HG02678 (cell line): ENCODE measurements around the gene RRP15.

Experiments used
- ATAC-seq: cut with Tn5 transposase; IDR thresholded peaks from one replicate; pipeline ENCODE4 v1.9.1; 2021; ENCODE audit warnings: mild to moderate bottlenecking, moderate library complexity; ENCODE audit not compliant: unreplicated experiment

The RRP15 gene, protein sequence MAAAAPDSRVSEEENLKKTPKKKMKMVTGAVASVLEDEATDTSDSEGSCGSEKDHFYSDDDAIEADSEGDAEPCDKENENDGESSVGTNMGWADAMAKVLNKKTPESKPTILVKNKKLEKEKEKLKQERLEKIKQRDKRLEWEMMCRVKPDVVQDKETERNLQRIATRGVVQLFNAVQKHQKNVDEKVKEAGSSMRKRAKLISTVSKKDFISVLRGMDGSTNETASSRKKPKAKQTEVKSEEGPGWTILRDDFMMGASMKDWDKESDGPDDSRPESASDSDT

GRCh38 chr1:218284917-218285635, at the start of gene RRP15:
RRP15 (plus strand) TSS chr1:218285293; CDS start chr1:218285317, 24 bp downstream.
- peak; percentile 99 for ATAC-seq

DNA sequence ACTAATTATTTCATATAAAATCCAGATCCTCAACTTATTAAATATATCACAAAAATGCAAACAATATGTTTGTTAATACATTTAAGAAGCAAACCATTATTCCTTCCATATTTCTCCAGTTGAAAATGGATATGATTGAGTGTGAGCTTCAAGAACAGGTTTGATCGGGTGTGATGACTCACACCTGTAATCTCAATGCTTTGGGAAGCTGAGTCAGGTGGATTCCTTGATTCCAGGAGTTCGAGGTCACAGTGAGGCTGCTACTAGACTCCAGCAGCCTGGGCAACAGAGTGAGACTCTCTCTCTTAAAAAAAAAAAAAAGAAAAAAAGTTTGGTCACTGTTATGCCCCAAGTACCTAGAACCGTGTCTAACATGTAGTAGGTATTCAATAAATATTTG, 42.9 kb upstream of the RRP15 start:
- no peak for ATAC-seq

DNA sequence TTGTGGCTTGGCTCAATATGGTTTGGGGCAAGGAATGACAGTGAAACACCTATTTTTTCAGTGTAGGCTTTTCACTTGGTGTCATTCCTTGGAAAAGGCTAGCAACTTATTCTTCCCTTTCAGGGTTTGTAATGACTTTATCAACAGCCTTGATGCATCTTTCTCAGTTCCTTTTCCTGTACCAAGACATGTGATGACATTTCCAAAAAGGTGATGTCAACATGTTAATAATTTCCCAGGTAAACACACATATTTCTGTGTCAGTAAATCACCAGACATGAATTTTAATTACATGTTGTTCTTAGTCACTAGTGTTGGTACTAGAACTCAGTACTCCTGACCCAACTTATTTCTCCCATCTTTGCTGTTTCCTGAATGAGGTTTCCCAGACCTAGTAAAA, 37.8 kb upstream of the RRP15 start:
- no peak for ATAC-seq

- ATAC-seq = no peak
Observed at GRCh38 chr1:218249338-218250140, 35.6 kb upstream of the RRP15 start.

DNA sequence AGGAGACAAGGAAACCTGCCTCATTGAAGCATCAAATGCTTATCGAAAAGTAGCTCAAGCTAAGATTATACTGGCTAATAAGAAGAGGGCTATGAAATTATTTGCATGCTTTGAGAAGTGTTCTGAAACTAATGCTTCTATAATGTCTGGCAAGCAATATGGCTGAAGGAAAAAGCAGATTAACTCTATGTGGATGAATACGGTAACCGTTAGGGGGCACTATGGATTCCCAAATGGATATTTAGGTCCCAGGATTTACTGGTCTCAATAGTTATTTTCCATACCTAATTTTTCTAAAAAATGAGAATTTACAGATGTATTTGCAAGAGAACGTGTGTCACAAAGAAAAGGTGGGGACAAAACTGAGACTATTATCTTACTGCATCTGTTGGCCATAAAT, 34.6 kb upstream of the RRP15 start:
- ATAC-seq = no peak

DNA sequence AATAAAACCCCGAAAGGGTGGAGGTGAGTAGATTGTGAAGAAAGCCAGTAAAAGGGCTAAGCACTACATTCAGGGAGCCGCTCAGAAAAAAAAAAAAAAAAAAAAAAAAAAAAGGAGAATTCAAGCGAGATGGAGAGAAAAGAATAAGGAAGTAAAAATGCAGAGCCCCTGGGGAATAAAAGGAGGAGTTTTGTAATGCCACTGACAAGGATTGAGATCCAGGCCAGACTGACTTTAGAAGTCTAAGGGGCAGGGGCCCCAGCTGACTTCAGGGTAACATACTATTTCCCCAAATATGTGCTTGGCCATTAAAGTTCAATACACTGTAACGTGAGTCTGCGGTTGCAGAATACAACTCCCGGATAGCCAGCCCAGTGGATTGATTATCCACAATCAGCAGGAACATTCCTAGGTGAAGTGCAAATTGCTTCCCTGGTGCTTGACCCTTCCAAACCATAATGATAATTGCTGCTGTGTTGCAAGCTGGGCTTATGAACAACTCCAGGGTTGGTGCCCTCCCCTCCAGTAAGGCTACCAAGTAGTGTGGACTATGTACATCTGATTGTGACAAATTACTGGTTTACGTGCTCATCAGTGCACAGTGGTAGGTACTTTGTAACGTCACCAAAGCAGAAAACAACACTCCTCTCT, 30.7 kb upstream of the RRP15 start:
- no peak for ATAC-seq

- no peak for ATAC-seq
Observed at GRCh38 chr1:218255090-218255489, 30.0 kb upstream of the RRP15 start.

DNA sequence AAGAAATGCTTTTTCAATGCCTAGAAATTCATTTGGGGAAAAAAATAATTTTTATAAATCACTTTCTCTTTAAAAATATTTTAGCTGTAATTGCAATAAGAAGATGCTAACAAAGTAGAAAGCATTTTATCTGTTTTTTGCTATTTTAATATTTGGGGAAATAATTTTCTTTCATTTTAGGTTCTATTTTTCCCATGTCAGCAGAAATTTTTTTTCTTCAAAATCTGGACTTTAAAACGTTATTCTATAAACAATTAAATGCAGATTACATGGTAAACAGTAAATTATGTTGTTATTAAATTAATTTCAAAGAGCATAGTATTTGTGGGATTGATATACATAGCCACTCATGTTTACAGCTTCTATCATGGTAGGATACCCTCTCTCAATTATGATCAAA, 27.7 kb upstream of the RRP15 start:
- no peak for ATAC-seq

DNA sequence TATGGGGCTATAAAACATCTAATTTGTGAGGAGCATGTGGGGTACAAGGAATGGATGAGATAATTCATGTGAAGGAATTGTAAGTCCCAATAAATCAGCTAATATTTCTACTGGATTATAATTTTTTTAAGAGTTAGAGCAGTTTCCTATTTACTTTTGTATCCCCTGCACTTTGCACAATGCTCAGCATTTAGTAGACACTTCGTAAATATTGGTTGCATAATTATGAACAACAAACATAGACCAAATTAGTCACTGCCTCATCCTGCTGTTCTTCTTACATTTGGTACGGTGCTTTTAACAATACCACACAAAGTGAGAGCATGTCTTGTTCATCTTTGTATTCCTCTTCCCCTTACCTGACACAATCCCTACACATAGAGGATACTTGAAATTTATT, 27.1 kb upstream of the RRP15 start:
- ATAC-seq = no peak

DNA sequence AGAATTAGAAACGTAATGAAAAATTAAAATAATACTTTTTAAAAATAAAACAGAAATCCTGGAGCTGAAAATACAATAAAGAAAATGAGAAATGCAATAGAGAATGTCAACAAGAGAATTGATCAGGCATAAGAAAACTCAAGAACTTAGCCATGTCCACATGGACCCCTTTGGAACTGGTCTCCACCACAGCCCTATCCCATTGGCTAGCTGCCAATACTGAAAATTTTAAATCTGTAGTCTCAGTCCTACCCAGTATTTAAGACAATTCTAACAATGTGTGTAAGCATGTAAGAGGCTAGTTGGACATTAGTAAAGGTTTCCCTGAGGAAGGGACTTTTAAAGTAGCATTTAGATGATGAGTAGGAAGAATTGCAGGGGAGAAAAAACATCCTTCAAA, 25.8 kb upstream of the RRP15 start:
- no peak for ATAC-seq

DNA sequence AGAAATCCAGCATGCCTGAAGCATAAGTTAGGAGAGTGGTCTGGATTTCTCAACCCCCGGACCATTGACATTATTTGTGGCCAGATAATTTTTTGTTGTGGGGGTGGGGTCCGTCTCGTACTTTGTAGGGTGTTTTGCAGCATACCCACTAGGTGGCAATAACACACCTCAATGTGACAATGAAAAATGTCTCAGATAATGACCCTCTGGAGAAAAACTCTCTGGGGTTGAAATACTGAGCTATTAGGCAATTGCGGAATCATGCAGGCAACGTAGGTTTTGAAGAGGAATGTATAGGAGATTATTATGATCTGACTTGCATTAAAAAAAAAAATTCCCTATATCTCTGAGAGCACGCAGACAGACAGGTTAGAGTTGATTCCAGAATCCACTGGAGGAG, 25.3 kb upstream of the RRP15 start:
- peak; percentile 70 for ATAC-seq

DNA sequence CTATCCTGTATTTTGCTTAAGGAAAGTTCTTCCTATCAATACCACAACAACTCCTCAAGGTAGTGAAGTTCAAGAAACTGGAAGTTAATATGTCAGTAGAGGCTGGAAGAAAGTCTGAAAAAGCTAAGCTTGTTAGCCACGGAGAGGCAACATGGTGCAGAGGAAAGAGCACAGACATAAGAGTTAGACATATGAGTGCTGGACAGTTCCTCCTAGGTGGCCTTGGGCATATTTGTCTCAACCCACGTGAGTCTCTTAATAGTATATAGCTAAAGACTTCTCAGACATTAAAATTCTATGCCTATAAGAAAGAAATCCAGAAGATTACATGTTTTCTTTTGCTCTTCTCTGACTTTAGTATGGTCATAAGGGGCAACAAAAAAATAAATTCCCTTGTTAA, 22.8 kb upstream of the RRP15 start:
- no peak for ATAC-seq

DNA sequence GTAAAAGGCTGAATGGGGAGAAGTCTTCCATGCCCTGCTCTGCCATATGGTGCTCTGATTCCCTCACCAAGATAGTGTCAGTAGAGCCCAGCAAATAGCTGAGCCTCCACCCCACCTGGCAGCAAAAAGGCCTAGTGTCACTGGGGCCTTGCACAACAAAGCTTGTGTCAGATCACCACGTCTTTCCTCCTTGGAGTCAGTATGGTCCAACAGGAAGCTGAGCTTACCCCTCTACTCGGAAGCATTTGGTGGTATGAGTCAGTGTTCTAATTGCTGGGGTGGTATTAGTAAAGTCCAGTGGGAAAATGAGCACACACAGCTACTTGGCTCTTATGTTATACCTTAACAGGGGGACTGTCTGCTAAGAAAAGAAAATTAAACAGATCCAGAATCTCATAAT, 18.7 kb upstream of the RRP15 start:
- ATAC-seq = no peak

- no peak for ATAC-seq
Observed at GRCh38 chr1:218272366-218272765, 12.7 kb upstream of the RRP15 start.

DNA sequence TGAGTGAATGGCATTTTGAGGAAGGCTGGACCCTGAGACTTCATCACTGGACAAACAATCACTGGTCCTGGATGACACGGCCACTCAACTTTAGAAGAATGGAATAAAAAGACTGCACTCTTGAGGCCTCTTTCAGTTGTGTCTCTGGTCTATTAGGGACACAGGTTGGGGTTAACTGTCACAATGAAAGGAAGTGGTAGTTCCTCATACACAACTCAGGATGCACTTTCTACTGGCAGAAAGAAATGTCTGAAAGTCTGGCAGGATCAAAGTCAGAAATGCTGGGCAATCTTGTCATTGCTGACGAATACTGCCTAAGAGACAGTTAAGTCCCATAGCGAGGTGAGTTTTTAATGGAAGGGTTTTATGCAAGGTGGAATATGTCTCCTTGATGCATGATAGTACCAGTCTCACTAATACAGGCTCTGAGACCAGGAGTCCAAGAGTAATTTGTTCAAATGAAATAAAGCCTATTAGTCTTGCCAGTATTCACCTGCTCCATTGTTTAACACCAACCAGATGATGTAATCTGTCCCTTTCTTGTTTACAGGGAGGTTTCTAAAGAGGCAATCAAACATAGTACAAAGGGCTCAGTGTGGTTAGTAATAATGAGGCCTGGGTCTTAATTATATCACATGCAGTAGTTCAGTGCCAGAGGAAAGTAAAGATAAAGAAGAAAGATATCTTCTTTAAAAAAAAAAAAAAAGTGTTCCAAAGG, 11.2 kb upstream of the RRP15 start:
- no peak for ATAC-seq

- no peak for ATAC-seq
Observed at GRCh38 chr1:218274511-218274910, 10.6 kb upstream of the RRP15 start.

- no peak for ATAC-seq
Observed at GRCh38 chr1:218275823-218276222, 9.3 kb upstream of the RRP15 start.

DNA sequence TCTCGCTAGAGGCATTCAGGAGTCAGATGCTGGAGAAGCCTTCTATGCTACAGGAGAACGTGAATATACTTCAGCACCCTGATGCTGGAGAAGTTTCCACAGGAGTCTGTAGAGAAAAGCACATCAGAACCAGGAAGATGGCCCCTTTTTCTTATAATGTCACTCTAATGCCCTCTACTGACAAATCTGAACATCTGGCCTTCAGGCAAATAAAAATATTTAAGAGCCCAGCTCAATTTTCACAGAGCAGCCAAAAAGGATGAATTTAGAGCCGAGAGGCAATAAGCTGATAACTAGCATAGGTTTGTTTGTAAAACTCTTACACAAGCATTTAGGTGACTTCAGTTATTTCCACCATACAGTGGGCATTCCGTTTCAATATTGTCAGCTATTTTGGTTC, 3.8 kb upstream of the RRP15 start:
- no peak for ATAC-seq

- peak; percentile 21 for ATAC-seq
Observed at GRCh38 chr1:218284377-218284916, 646 bp upstream of the RRP15 start.

DNA sequence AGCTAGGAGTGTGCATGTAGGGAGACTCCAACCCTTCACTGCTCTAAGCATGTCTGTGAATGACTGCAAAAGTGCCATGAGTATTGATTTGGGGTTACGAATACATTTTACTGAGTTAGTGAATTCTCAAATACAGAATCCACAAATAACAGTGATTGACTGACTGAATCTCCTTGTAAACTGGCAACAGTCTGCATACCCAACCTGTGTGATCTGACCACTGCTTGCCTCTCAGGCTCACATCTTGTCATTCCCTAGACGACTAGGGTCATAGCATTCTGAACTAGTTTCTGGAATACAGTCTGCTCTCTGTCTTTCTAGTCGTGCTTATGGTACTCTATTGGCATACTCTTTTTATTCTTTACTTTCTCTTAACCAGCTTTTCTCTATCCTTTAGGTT, 7.4 kb downstream of the RRP15 start:
- no peak for ATAC-seq
